ENCODE measurements around the gene RAD51. TPM values are rescaled to one million over a fixed set of nuclear protein-coding genes. Genes with fewer than 3 reads are reported as not detected.
A peak's percentile ranks its signal among the peaks of the same experiment; 100 is the strongest.

Gene RAD51
- total and polyA plus RNA-seq, 2 of the 8 experiments (the other 6 are each of a cell fraction or from before 2014, with no cell fraction given), result 32.2 to 42.4 TPM

DNA sequence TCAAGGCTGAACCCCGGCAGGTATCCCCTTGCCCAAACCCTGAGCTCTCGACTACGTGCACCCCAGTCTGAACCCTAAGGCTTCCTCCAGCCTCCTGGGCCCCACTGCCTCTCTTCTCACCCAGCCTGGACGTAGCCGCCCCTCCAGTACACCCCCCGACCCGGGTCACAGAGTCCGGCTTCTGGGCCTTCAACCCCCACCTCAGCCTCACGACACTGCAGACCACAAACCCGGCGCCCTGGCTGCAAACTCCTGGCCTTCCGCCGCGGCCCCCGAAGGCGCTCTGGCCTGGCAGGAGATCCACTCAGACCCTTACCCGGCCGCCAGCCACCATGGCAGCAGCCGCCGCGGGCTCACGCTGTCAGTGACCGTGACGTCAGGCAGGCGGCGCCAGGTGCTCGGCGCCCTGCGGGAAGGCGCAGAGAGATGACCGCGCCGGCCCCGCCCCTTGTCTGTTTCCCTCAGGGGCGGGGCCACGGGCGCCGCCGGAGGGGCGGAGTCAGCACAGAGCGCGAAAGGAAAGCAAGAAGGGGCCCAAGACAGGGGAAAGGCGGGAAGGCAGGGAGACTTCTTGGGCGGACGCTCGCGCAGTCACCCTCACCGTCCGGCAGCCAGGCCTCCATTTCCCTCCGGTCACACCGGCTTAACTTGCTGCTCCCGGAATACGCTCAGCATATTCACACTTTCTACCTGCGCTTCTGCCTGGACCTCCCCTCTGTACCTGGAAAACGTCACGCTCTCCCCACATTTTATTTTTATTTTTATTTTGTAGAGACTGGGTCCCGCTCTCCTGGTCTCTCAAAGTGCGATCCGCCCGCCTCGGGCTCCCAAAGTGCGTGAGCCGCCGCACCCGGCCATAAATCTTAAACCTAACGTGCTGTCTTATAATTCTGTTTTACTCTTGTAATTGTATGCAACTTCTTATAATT, 60.2 kb downstream of the RAD51 start, which contains the start of gene RMDN3:
Gene RMDN3 (minus strand): TSS at position 372 of the 929 bp plus-strand sequence. CDS start 471 bp downstream, outside the sequence.
- Histone ChIP-seq H2BK20ac (ENCODE audit: low read length) (no peak within 1 kb of the TSS), H3K14ac (ENCODE audit: insufficient read length) (no peak within 1 kb of the TSS), H4K20me1 (replicated peaks in 1 of 2; ENCODE audit: control insufficient read depth in 1 of 2, insufficient read depth in 2 of 2, low read length in 2 of 2) (no peaks in the 10 kb centered on the region), H3K4me2 (ENCODE audit: insufficient read depth in 1 of 2, low read depth in 2 of 2, low read length in 2 of 2) (peak within 1 kb of the TSS; percentile 54 to 98), H4K5ac (ENCODE audit: insufficient read length, low read depth, low read length) (peak within 1 kb of the TSS; percentile 100), H3K18ac (ENCODE audit: extremely low read depth, low read length) (peak within 1 kb of the TSS; percentile 99), H3K79me2 (ENCODE audit: control insufficient read depth in 1 of 2, insufficient read depth in 2 of 2, low read length in 2 of 2) (peaks cover 0 to 22% of the 10 kb centered on the region in 2 experiments; a peak in 2 of 4 replicates), H3K36me3 (ENCODE audit: control insufficient read depth in 2 of 4, insufficient read depth in 4 of 4, low read length in 3 of 4) (peaks cover 0 to 9% (median 0%) of the 10 kb centered on the region in 4 experiments; a peak in 2 of 8 replicates), H3K9ac (replicated peaks in 1 of 4; ENCODE audit: extremely low read depth in 1 of 4, low read depth in 3 of 4, low read length in 3 of 4) (peak within 1 kb of the TSS; percentile 89 to 97 (median 93)), H4K91ac (replicated peaks; ENCODE audit: insufficient read length, low read length) (peak within 1 kb of the TSS; percentile 98), H3K79me1 (ENCODE audit: low read depth, low read length) (peaks cover 2% of the 10 kb centered on the region; the same call in 1 of the 2 replicates), H2BK12ac (ENCODE audit: low read depth, low read length) (peak within 1 kb of the TSS; percentile 99; the same call in 1 of the 2 replicates), H3K9me3 (ENCODE audit: insufficient read depth in 2 of 2, low read depth in 1 of 2, low read length in 1 of 2) (no peaks in the 10 kb centered on the region), H2BK5ac (ENCODE audit: low read depth, low read length) (peak within 1 kb of the TSS; percentile 98), H3K4ac (replicated peaks; ENCODE audit: insufficient read length, low read depth, low read length) (peak within 1 kb of the TSS; percentile 96), H2AK5ac (ENCODE audit: low read depth, low read length) (peak within 1 kb of the TSS; percentile 48; the same call in 1 of the 2 replicates), H3K23ac (ENCODE audit: insufficient read length) (no peak within 1 kb of the TSS), H3K56ac (replicated peaks; ENCODE audit: insufficient read length, low read depth, low read length) (peak within 1 kb of the TSS; percentile 97), H3K4me3 (ENCODE audit: extremely low read depth in 1 of 4, insufficient read depth in 2 of 4, low read depth in 3 of 4, low read length in 4 of 4) (peak within 1 kb of the TSS; percentile 65 to 98 (median 85)), H2AFZ (ENCODE audit: low read length) (0 out of 2 replicates have a peak within 1 kb of the TSS, but pooled peaks have one; percentile 33), H3K27me3 (replicated peaks in 1 of 4; ENCODE audit: control insufficient read depth in 3 of 4, extremely low read depth in 1 of 4, insufficient read depth in 3 of 4, low read length in 3 of 4) (no peaks in the 10 kb centered on the region), H3K23me2 (ENCODE audit: low read depth, low read length) (peaks cover 5% of the 10 kb centered on the region; the same call in 1 of the 2 replicates), H4K8ac (ENCODE audit: extremely low read depth, insufficient read depth, low read length) (peak within 1 kb of the TSS; percentile 99), H3K4me1 (replicated peaks in 1 of 4; ENCODE audit: control insufficient read depth in 3 of 4, insufficient read depth in 4 of 4, low read length in 3 of 4) (0 out of 7 replicates have a peak, but pooled peaks cover 0 to 2% (median under 1%) of the 10 kb centered on the region in 4 experiments), H2BK120ac (replicated peaks; ENCODE audit: low read depth, low read length) (no peak within 1 kb of the TSS), H3K27ac (ENCODE audit: low read depth, low read length) (peak within 1 kb of the TSS; percentile 96), H2BK15ac (ENCODE audit: low read length) (no peak within 1 kb of the TSS; the same call in 1 of the 2 replicates)
- FAIRE-seq (no peak), DNase-seq (ENCODE audit: low read depth in 1 of 2, low spot score in 2 of 2) (peak; percentile 84 to 97)
- POLR2A ChIA-PET (ENCODE audit: partially characterized antibody), result interaction anchor here (1.0 to 1.5 kb wide), 5 partner anchors 12 to 31 kb away, joined by 3 to 6 read pairs (median 3); no protein-coding TSS in a partner anchor
- CTCF ChIA-PET (ENCODE audit: partially characterized antibody), result interaction anchor here (1.6 kb wide), 1 partner anchor 12 kb away, joined by 5 read pairs; no protein-coding TSS in a partner anchor
- WGBS, 2 experiments (ENCODE audit: extremely low coverage in 1 of 2, insufficient coverage in 1 of 2, insufficient read length in 1 of 2, insufficient replicate concordance in 2 of 2, low coverage in 1 of 2, low lambda C conversion rate in 2 of 2, missing lambda C conversion rate in 1 of 2), result 3% methylated on average over 63 of the region's 66 CpGs; no CpG with 5 or more reads in 1 of the 2 experiments
- TF ChIP-seq ATF3 (IDR thresholded peaks at IDR 0.05; ENCODE audit: insufficient read depth, low read depth, low read length), result peak; percentile 95
- peak; percentile 82; the same call in 1 of the 2 replicates for TF ChIP-seq SP4 (IDR thresholded peaks at IDR 0.05; ENCODE audit: low read length)
- peak; percentile 55 for TF ChIP-seq MAX (IDR thresholded peaks at IDR 0.05)
- peak in 1 of 2 experiments; percentile 61; a peak in 1 of 3 replicates for TF ChIP-seq EP300 (IDR thresholded peaks at IDR 0.05; ENCODE audit: borderline replicate concordance in 1 of 2, low read depth in 2 of 2, low read length in 2 of 2)
- TF ChIP-seq GABPA (IDR thresholded peaks at IDR 0.05; ENCODE audit: borderline replicate concordance, insufficient read depth, low read length), result no peak
- peak; percentile 98 for TF ChIP-seq TAF1 (IDR thresholded peaks at IDR 0.05; ENCODE audit: low read depth, low read length)
- peak; percentile 80 for TF ChIP-seq GTF2F1 (IDR thresholded peaks at IDR 0.05; ENCODE audit: borderline replicate concordance, low read depth, low read length)
- peak; percentile 91 for TF ChIP-seq SP1 (IDR thresholded peaks at IDR 0.05; ENCODE audit: low read depth, low read length)
- TF ChIP-seq CREB1 (IDR thresholded peaks at IDR 0.05), result peak; percentile 100
